T follicular helper cell (primary cell): ENCODE measurements around the gene KCNAB3.

ENCODE experiments used
- DNase-seq: peaks from one replicate; pipeline ENCODE4 v3.0.0-alpha.2; 2020; ENCODE audit warnings: low read depth

KCNAB3 gene

DNA sequence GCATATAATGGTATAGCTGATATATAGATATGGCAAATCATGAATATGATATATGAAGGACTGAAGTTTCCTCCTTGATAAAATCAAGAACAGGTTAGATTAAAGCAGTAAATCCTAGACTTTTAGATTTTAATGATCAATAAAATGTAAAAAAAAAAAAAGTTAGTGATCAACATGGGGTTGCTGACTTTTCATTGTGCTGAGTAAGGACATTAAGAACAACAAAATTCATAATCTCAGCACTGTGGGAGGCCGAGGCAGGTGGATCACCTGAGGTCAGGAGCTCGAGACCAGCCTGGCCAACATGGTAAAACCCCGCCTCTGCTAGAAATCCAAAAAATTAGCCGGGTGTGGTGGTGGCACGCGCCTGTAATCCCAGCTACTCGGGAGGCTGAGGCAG lies 51.4 kb downstream of the KCNAB3 start:
- no peak for DNase-seq

DNA sequence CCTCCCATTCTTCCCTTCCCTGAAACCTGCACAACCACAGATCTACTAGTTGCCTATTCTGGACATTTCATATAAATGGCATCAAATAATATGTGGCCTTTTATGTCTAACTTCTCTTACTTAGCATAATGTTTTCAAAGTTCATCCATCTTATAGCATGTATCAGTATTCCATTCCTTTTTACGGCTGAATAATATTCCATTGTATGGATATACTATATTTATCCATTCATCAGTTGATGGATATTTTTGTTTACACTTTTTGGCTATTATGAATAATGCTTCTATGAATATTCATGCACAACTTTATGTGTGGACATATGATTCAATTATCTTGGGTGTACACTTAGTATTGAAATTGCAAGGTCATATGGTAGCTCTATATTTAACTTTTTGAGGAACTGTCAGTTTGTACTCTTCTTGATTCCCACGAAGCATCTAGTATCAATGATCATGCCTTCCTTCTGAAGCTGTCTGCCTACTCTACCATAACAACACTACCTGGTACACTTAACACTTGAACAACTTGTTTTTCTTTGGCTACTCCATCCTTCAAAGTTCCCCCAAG lies 53.8 kb downstream of the KCNAB3 start:
- DNase-seq: no peak

DNA sequence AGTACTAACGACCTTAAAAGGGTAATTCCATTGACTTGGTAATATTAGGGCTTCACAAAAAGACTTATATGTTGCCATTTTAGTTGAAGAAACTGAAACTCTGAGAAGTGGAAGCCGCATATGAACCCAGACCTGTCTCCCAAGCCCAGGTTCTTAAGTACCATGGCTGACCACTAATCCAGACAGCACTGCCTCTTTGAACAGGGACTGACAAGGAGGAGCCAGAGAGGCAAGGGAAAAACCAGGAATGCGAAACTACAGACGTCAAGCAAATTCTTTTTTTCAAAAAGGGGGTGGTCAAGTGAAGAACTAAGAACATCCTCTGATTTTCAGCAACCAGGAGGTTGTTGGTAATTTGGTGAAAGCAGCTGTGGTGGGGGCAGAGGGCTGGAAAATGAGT lies 56.6 kb downstream of the KCNAB3 start:
- DNase-seq: no peak
